Activated naive CD4-positive, alpha-beta T cell treated with anti-CD3 and anti-CD28 coated beads, Interleukin-2, amount 50 U/mL, for 24 hours (primary cell): ENCODE measurements around the gene PDE6B.
A peak's percentile ranks its signal among the peaks of the same experiment; 100 is the strongest.

Source experiments
- H3K27ac Mint-ChIP-seq: one replicate; pipeline ENCODE4 v1.8.0; 2021; ENCODE audit warnings: mild to moderate bottlenecking, mixed read lengths
- H3K27me3 Mint-ChIP-seq: one replicate; pipeline ENCODE4 v1.8.0; 2021; ENCODE audit warnings: mixed read lengths
- H3K36me3 Mint-ChIP-seq: one replicate; pipeline ENCODE4 v1.8.0; 2021; ENCODE audit warnings: mixed read lengths
- H3K4me1 Mint-ChIP-seq: one replicate; pipeline ENCODE4 v1.8.0; 2021; ENCODE audit warnings: mixed read lengths
- H3K4me3 Mint-ChIP-seq: one replicate; pipeline ENCODE4 v1.8.0; 2021; ENCODE audit warnings: mild to moderate bottlenecking, mixed read lengths
- H3K9me3 Mint-ChIP-seq: one replicate; pipeline ENCODE4 v1.8.0; 2021; ENCODE audit warnings: mixed read lengths

PDE6B gene

GRCh38 chr4:624705-625590, at the start of gene PDE6B:
Gene PDE6B, plus strand, starts transcription at chr4:625573. Its CDS starts 54 bp downstream, at chr4:625627.
- no peaks in the 10 kb centered on the region for H3K36me3 Mint-ChIP-seq
- H3K27me3 Mint-ChIP-seq, result peaks cover 9% of the 10 kb centered on the region
- no peaks in the 10 kb centered on the region for H3K4me1 Mint-ChIP-seq
- H3K4me3 Mint-ChIP-seq, result no peak within 1 kb of the TSS
- no peak within 1 kb of the TSS for H3K27ac Mint-ChIP-seq
- no peaks in the 10 kb centered on the region for H3K9me3 Mint-ChIP-seq

GRCh38 chr4:576245-576821, 49.0 kb upstream of the PDE6B start, which contains the start of gene TMEM271:
Gene TMEM271, minus strand, starts transcription at chr4:576295. Its CDS starts 233 bp downstream, at chr4:576062.
- H3K36me3 Mint-ChIP-seq, result peaks cover 2% of the 10 kb centered on the region
- H3K4me3 Mint-ChIP-seq, result peak within 1 kb of the TSS; percentile 68
- no peak within 1 kb of the TSS for H3K27ac Mint-ChIP-seq
- H3K9me3 Mint-ChIP-seq, result peaks cover 1% of the 10 kb centered on the region
- peaks cover 56% of the 10 kb centered on the region for H3K27me3 Mint-ChIP-seq
- H3K4me1 Mint-ChIP-seq, result peaks cover 11% of the 10 kb centered on the region

DNA sequence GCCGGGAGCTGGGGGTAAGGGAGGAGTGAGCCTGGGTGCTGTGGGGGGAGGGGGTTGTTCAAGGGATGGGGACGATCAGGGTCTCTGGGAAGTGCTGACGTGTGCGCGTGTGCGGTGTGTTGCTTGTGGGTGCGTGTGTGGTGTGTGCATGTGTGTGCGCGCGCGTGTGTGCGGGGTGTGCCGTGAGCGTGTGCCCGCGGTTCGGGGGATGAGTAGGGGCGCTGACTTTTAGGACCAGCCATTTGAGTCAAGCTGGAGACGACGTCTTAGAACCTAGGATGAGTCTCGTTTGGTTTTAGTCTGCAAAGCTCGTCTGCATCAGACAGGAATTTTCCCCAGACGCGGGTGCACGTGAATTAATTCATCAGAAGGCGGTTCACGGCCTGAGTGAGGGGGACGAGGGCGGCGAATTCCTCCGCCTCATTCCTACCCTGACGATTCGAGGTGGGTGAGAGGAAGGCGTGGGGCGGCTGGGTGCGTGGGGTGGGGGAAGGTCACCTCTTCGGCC, 48.3 kb upstream of the PDE6B start:
- H3K27me3 Mint-ChIP-seq, result peaks cover 52% of the 10 kb centered on the region
- no peak overlapping the region for H3K27ac Mint-ChIP-seq
- H3K4me1 Mint-ChIP-seq, result peaks cover 11% of the 10 kb centered on the region
- no peaks in the 10 kb centered on the region for H3K9me3 Mint-ChIP-seq
- peaks cover 2% of the 10 kb centered on the region for H3K36me3 Mint-ChIP-seq
- H3K4me3 Mint-ChIP-seq, result peak overlapping the region; percentile 68

DNA sequence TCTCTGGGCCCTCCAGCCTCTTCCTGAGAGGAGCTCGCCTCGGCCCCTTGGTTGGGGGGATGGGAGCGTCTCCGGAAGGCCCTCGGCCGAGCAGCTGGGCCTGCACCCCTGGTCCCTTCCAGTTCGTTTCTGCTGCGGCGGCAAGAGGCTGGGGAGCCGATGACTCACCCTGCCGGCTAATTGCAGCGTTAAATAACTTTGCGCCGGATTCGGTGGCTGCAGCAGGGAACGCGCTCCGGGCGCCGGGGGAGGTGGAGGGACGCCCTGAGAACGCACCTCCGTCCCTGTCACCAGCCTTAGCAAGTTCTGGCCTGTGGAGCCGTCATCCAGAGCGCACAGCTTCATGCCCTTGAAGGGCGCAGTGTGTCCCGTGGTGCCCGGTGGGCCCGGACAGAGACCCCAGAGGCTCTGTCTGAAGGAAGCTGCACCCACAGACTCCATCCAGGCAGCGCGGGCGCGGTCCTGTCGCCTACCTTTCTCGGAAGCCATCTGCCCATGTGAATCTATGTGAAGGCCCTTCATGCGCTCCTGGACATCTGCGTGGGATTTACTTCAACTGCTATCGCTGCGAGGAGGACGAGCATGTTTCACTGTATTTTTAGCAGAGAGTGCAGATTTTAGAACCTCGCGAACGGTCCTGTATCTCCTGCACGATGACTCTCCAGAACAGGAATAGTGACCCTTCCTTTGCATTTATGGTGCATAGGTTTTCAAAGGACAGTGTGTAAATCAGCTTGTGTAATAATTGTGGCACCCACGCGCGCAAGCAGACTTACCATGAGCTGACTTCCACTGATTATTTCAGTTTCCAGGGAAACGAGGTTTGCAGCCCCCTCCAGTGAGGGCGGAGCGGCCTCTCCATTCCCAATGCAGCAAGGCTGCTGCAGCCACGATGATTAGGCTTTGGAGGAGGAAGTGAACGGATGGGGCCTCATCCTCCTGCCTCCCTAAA, 47.6 kb upstream of the PDE6B start:
- peak overlapping the region; percentile 8 for H3K4me3 Mint-ChIP-seq
- H3K36me3 Mint-ChIP-seq, result peaks cover 2% of the 10 kb centered on the region
- peaks cover 47% of the 10 kb centered on the region for H3K27me3 Mint-ChIP-seq
- H3K9me3 Mint-ChIP-seq, result no peaks in the 10 kb centered on the region
- peaks cover 11% of the 10 kb centered on the region for H3K4me1 Mint-ChIP-seq
- no peak overlapping the region for H3K27ac Mint-ChIP-seq

GRCh38 chr4:578451-579443, 46.6 kb upstream of the PDE6B start:
- H3K9me3 Mint-ChIP-seq, result no peaks in the 10 kb centered on the region
- H3K27me3 Mint-ChIP-seq, result peaks cover 39% of the 10 kb centered on the region
- no peak overlapping the region for H3K4me3 Mint-ChIP-seq
- peaks cover 2% of the 10 kb centered on the region for H3K36me3 Mint-ChIP-seq
- peaks cover 11% of the 10 kb centered on the region for H3K4me1 Mint-ChIP-seq
- no peak overlapping the region for H3K27ac Mint-ChIP-seq

DNA sequence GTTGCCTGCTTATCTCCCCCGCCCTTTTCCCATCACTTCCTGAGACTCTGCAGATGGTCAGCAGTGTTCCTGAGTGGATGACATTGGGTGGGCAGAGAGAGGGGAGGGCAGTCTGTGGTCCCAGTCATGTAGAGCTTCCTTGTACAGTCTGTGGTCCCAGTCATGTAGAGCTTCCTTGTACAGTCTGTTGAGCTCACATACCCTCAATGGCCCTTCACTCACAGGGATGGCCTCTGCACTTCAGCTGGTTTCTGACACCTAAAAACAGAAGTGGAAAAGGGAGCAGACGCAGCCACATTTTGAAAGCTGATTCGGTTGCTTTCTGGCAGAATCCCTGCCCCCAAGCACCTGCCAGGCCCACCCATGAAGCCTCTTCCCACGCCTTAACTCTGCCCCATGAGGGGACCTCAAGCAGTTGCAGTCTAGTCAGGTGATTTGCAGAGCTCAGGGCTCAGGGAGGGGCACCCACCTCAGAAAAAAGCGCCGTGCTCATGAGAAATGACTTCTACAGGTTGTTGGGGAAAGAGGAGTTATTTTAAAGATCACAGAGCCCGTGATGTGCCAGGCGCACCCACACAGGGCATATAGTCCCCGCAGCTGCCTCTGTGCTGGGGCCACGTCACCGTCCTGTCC, 45.7 kb upstream of the PDE6B start:
- Mint-ChIP-seq H3K9me3 (no peaks in the 10 kb centered on the region), H3K27ac (no peak overlapping the region), H3K36me3 (peaks cover 2% of the 10 kb centered on the region), H3K4me1 (peaks cover 8% of the 10 kb centered on the region), H3K27me3 (peaks cover 35% of the 10 kb centered on the region), H3K4me3 (no peak overlapping the region)

DNA sequence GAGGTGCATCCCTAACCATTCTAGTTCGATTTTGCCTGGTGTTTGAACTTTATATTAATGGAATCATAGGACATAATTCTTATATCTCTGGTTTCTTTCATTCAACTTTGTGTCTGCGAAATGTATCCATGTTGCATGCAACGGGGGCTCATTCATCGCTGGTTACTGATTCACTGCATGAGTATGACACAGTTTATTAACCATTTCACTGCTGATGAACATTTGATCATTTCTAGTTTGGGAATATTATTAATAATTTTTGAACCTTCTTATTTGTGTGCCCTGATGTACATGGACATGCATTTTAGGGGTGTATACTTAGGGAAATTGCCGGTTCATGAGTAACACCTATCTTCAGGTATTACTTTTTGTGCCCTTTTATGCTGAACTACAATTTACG, 44.2 kb upstream of the PDE6B start:
- Mint-ChIP-seq H3K36me3 (peaks cover 4% of the 10 kb centered on the region), H3K27ac (no peak overlapping the region), H3K4me3 (no peak overlapping the region), H3K9me3 (peaks cover 6% of the 10 kb centered on the region), H3K4me1 (peaks cover 8% of the 10 kb centered on the region), H3K27me3 (peaks cover 40% of the 10 kb centered on the region)

DNA sequence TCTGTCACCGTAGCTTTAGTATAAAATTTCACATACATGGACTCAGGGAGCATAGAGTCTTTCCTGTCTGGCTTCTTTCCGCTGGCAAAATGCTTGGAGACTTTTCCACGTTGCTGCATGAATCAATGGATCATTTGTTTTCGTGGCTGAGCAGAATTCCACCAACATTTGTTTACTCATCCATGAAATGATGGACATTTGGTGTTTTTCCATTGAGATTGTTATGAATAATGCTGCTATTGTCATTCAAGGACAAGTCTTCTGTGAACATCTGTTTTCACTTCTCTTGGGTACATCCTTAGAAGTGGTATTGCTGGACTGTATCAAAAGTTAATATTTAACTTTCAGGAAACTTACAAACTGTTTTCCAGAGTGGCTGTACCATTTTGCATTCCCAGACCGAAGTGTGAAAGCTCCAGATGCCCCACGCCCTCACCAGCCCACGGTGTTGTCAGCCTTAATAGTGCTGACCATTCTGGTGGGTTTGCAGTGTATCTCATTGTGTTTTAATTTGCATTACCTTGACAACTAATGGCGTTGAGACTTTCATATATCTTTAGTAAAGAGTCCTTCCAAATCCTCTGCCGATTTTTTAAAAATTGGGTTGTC, 43.5 kb upstream of the PDE6B start:
- Mint-ChIP-seq H3K4me1 (peaks cover 8% of the 10 kb centered on the region), H3K36me3 (peaks cover 4% of the 10 kb centered on the region), H3K4me3 (no peak overlapping the region), H3K27me3 (peaks cover 44% of the 10 kb centered on the region), H3K9me3 (peaks cover 8% of the 10 kb centered on the region), H3K27ac (no peak overlapping the region)

GRCh38 chr4:583820-584219, 41.6 kb upstream of the PDE6B start:
- Mint-ChIP-seq H3K9me3 (peaks cover 8% of the 10 kb centered on the region), H3K27me3 (peaks cover 40% of the 10 kb centered on the region), H3K4me3 (no peak overlapping the region), H3K4me1 (no peaks in the 10 kb centered on the region), H3K36me3 (peaks cover 4% of the 10 kb centered on the region), H3K27ac (no peak overlapping the region)

DNA sequence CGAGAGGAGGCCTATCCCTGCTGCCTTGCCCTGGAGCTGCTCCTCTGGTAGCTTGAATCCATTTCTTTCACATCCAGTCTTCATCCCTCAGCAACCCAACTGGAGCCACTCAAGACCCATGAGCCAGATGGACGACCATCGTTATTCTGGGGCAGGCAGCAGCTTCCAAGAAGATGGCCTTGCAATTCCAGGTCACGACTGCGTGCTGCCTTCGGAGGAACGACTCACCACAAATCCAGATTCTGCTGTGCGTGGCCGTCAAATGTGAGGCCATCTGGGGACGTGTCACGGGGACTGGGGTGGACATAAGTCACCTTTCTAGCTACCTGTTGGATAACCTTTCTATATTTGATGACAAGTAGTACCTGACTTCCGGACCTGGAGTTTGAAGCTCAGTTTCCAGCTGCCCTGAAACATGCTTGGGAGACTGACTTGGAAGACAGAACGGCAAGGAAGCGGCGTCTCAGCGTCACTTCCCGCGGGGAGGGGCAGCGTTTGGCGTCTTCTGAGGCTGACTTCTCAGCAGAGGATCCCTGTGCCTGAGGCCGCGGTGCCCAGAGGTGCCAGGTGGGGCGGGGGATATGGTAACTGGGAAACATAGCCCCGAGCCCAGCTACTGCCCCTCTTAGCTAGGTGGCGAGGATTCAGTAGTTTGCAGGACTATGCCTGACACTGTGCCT, 37.6 kb upstream of the PDE6B start:
- H3K36me3 Mint-ChIP-seq, result peaks cover 4% of the 10 kb centered on the region
- H3K27me3 Mint-ChIP-seq, result peaks cover 32% of the 10 kb centered on the region
- peaks cover 8% of the 10 kb centered on the region for H3K9me3 Mint-ChIP-seq
- no peaks in the 10 kb centered on the region for H3K4me1 Mint-ChIP-seq
- H3K27ac Mint-ChIP-seq, result no peak overlapping the region
- H3K4me3 Mint-ChIP-seq, result no peak overlapping the region

DNA sequence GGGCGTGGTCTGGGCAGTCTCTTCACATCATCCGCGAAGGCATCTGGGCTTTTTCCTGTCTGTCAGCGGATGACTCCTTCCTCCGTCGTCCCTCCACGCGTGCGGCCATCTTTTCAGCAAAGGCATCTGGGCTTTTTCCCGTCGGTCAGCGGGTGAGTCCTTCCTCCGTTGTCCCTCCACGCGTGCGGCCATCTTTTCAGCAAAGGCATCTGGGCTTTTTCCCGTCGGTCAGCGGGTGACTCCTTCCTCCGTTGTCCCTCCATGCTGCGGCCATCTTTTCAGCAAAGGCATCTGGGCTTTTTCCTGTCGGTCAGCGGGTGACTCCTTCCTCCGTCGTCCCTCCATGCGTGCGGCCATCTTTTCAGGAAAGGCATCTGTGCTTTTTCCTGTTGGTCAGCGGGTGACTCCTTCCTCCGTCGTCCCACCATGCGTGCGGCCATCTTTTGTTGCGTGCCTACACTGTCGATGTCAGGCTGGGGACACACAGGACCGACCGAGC, 37.0 kb upstream of the PDE6B start:
- H3K27ac Mint-ChIP-seq, result no peak overlapping the region
- H3K9me3 Mint-ChIP-seq, result peaks cover 8% of the 10 kb centered on the region
- H3K36me3 Mint-ChIP-seq, result peaks cover 4% of the 10 kb centered on the region
- no peaks in the 10 kb centered on the region for H3K4me1 Mint-ChIP-seq
- H3K4me3 Mint-ChIP-seq, result no peak overlapping the region
- peaks cover 32% of the 10 kb centered on the region for H3K27me3 Mint-ChIP-seq

DNA sequence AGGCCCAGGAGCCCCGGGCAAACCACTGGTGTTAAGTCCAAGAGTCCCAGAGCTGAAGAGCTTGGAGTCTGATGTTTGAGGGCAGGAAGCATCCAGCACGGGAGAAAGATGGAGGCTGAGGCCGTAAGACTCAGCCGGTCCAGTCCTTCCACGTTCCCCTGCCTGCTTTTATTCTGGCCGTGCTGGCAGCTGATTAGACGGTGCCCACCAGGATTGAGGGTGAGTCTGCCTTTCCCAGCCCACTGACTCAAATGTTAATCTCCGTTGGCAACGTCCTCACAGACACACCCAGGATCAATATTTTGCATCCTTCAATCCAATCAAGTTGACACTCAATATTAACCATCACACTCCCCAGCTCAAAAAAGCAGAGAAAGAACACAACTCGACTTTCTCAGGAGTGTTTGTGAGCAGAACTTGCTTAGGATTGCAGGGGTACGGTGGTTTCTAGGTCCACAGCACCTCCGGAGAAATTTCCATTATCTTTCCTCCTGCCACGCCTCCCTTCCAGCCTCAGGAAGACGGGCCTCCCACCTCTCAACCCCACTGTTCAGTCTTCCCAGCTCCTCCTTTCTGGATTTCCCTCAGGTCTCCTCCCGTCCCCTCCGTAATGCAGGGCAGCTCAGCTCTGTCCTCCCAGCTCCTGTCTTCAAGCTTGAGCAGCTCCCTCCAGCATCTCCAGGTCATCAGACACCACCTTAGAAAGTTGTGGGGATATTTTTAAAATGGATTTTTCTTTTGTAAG, 36.0 kb upstream of the PDE6B start:
- Mint-ChIP-seq H3K27me3 (peaks cover 30% of the 10 kb centered on the region), H3K27ac (no peak overlapping the region), H3K9me3 (peaks cover 8% of the 10 kb centered on the region), H3K36me3 (peaks cover 2% of the 10 kb centered on the region), H3K4me3 (no peak overlapping the region), H3K4me1 (no peaks in the 10 kb centered on the region)
